ENCODE results near the gene SRSF7.
"Not testable (repeated sequence)": the region's sequence is repeated elsewhere in the genome, so short reads cannot be mapped to it uniquely, and the experiment has no call there.

Gene SRSF7

GRCh38 chr2:38728694-38729093, 22.5 kb downstream of the SRSF7 start:
- no peak for DNase-seq

- DNase-seq = no peak
Observed at GRCh38 chr2:38727661-38728060, 23.5 kb downstream of the SRSF7 start.

- no peak for DNase-seq
Observed at GRCh38 chr2:38723173-38723572, 28.0 kb downstream of the SRSF7 start.

GRCh38 chr2:38722271-38723061, 28.7 kb downstream of the SRSF7 start:
- no peak for DNase-seq

- no peak for DNase-seq
Observed at GRCh38 chr2:38720613-38721241, 30.4 kb downstream of the SRSF7 start.

- no peak for DNase-seq
Observed at GRCh38 chr2:38719706-38720105, 31.5 kb downstream of the SRSF7 start.

GRCh38 chr2:38718601-38719000, 32.6 kb downstream of the SRSF7 start:
- no peak for DNase-seq

GRCh38 chr2:38716185-38716584, 35.0 kb downstream of the SRSF7 start:
- no peak for DNase-seq

GRCh38 chr2:38714941-38715340, 36.2 kb downstream of the SRSF7 start:
- DNase-seq = not testable (repeated sequence)

- DNase-seq = no peak
Observed at GRCh38 chr2:38713338-38713737, 37.8 kb downstream of the SRSF7 start.

GRCh38 chr2:38712871-38713270, 38.3 kb downstream of the SRSF7 start:
- DNase-seq = no peak

GRCh38 chr2:38712413-38712812, 38.7 kb downstream of the SRSF7 start:
- no peak for DNase-seq

- DNase-seq = no peak
Observed at GRCh38 chr2:38711558-38711957, 39.6 kb downstream of the SRSF7 start.

GRCh38 chr2:38709567-38710194, 41.5 kb downstream of the SRSF7 start:
- DNase-seq = no peak

- DNase-seq = no peak
Observed at GRCh38 chr2:38708900-38709566, 42.1 kb downstream of the SRSF7 start.

- DNase-seq = not testable (repeated sequence)
Observed at GRCh38 chr2:38708491-38708890, 42.7 kb downstream of the SRSF7 start.

GRCh38 chr2:38706846-38707345, 44.3 kb downstream of the SRSF7 start:
- no peak for DNase-seq

- no peak for DNase-seq
Observed at GRCh38 chr2:38704664-38705063, 46.5 kb downstream of the SRSF7 start.

- not testable (repeated sequence) for DNase-seq
Observed at GRCh38 chr2:38703336-38703735, 47.8 kb downstream of the SRSF7 start.

GRCh38 chr2:38702413-38702812, 48.7 kb downstream of the SRSF7 start:
- no peak for DNase-seq

- DNase-seq = no peak
Observed at GRCh38 chr2:38701542-38701941, 49.6 kb downstream of the SRSF7 start.

- no peak for DNase-seq
Observed at GRCh38 chr2:38700881-38701458, 50.2 kb downstream of the SRSF7 start.

All from NCI-H2107 (cell line).